Spleen (tissue), 11 donors: ENCODE results near the gene CACNA2D3. TPM values are rescaled to one million over a fixed set of nuclear protein-coding genes. Genes with fewer than 3 reads are reported as not detected.

Experiments used
- DNase-seq: peaks from one replicate; pipeline ENCODE4 v3.0.0-alpha.2; 2020
- H3K27ac ChIP-seq, 8 donors: fragments of 200-600 bp; sonication (generic) in 7 of 8; 1 replicate in 4 of 8; 2 replicates in 4 of 8; pipeline versions ENCODE4 v1.5.0 to v1.8.0; 2016 to 2021; ENCODE audit warnings: inconsistent platforms in 4 of 8, mild to moderate bottlenecking in 4 of 8, moderate library complexity in 1 of 8
- H3K27me3 ChIP-seq, 7 donors: fragments of 200-600 bp; sonication (generic) in 6 of 7; replicated peaks in 1 of 7; 1 replicate in 4 of 7; 2 replicates in 3 of 7; pipeline versions ENCODE4 v1.5.0 to v1.8.0; 2016 to 2021; ENCODE audit warnings: inconsistent platforms in 3 of 7, mild to moderate bottlenecking in 1 of 7
- H3K36me3 ChIP-seq, 6 donors: fragments of 200-600 bp; sonication (generic) in 5 of 6; 1 replicate in 4 of 6; 2 replicates in 2 of 6; pipeline versions ENCODE4 v1.5.0 to v1.8.0; 2016 to 2021; ENCODE audit warnings: inconsistent platforms in 2 of 6
- H3K4me1 ChIP-seq, 6 donors: fragments of 200-600 bp; sonication (generic) in 5 of 6; 1 replicate in 3 of 6; 2 replicates in 3 of 6; pipeline versions ENCODE4 v1.5.0 to v1.8.0; 2016 to 2021; ENCODE audit warnings: inconsistent platforms in 3 of 6
- H3K4me3 ChIP-seq, 8 donors: fragments of 200-600 bp; sonication (generic) in 7 of 8; 1 replicate in 4 of 8; 2 replicates in 4 of 8; pipeline versions ENCODE4 v1.5.0 to v1.8.0; 2016 to 2021; ENCODE audit warnings: inconsistent platforms in 4 of 8, mild to moderate bottlenecking in 4 of 8, moderate library complexity in 2 of 8
- H3K9me3 ChIP-seq, 8 donors: fragments of 200-600 bp; sonication (generic) in 7 of 8; 1 replicate in 4 of 8; 2 replicates in 4 of 8; pipeline versions ENCODE4 v1.5.0 to v1.8.0; 2016 to 2021; ENCODE audit warnings: inconsistent platforms in 4 of 8
- CTCF ChIP-seq, 11 experiments: fragments of 200-600 bp in 7 of 11; fragments of 450-650 bp in 4 of 11; sonication (generic) in 4 of 11; IDR thresholded peaks in 8 of 11; conservative IDR thresholded peaks in 3 of 11; 1 replicate in 7 of 11; 2 replicates in 4 of 11; pipeline versions ENCODE4 v1.4.0 to v1.8.0; 2016 to 2021; ENCODE audit warnings: antibody characterized with exemption in 11 of 11, inconsistent platforms in 4 of 11, mild to moderate bottlenecking in 1 of 11
- POLR2A ChIP-seq, 3 donors: fragments of 450-650 bp; IDR thresholded peaks; one replicate each; pipeline ENCODE4 v1.5.1; 2017; ENCODE audit warnings: antibody characterized with exemption in 3 of 3, mild to moderate bottlenecking in 1 of 3
- POLR2AphosphoS5 ChIP-seq, 3 donors: sonication (generic); formaldehyde crosslinking; IDR thresholded peaks; one replicate each; pipeline ENCODE4 v1.5.1; 2017; ENCODE audit warnings: antibody characterized with exemption in 3 of 3
- WGBS, 5 donors: extraction: QIAGEN DNeasy Blood & Tissue Kit in 3 of 5; methylation state at CpG; one replicate each; pipeline versions ENCODE4 v1.1.5 to v1.1.7; 2013 to 2018; 5-methylcytosine and 5-hydroxymethylcytosine counted together
- intact Hi-C: fragments of 100-400 bp; cut with DNase I; formaldehyde crosslinking; loops from one replicate; pipeline ENCODE4 v1.15.0; 2023; ENCODE audit warnings: low total_unique reads
- polyA plus RNA-seq, 3 donors: library from polyadenylated mRNA; stranded (reverse); fragments of 200-250 nt; gene quantifications; one replicate each; pipeline ENCODE4 v1.2.1, GENCODE V29; 2013
- total RNA-seq, 7 donors: library from RNA; depleted of rRNA in 3 of 7; stranded (reverse); fragments of >200 nt in 3 of 7; fragmentation: NEBNext Ultra II Directional in 4 of 7; extraction: Animal tissue kit (Norgen Biotek cat#: 25700) in 4 of 7; gene quantifications; one replicate each; pipeline versions ENCODE4 v1.1.0 to v1.2.1, GENCODE V29; 2016 to 2021
- donor health status: healthy with polysubstance abuse.
- donor health status: DM: no; HTN: no; CAD: no; lungs with moderate emphysema.
- donor health status: DM: no; HTN: no; CAD: no.
- donor health status: Bipolar disorder and iron deficiency.
- donor health status: healthy.
- donor health status: DM: no; HTN: no; CAD: no.
- donor health status: DM: yes; HTN: yes; CAD: no.

The CACNA2D3 gene
- total and polyA plus RNA-seq, 10 donors = 0.83 to 4.9 (median 2.9) TPM

- Histone ChIP-seq H3K36me3 (no peaks in the 10 kb centered on the region), H3K9me3 (no peaks in the 10 kb centered on the region), H3K4me3 (no peak overlapping the region), H3K4me1 (no peaks in the 10 kb centered on the region), H3K27me3 (peaks cover 0 to 4% (median 0%) of the 10 kb centered on the region in 7 donors), H3K27ac (no peak overlapping the region)
- 61 to 79% (median 64%) methylated on average over 3 of the region's 3 CpGs for WGBS, 5 donors
- intact Hi-C loops = no loop called here
- TF ChIP-seq POLR2AphosphoS5 (IDR thresholded peaks at IDR 0.05) (no peak), POLR2A (IDR thresholded peaks at IDR 0.05) (no peak), CTCF (IDR thresholded peaks at IDR 0.05 in 8 of 11, conservative IDR thresholded peaks at IDR 0.05 in 3 of 11) (no peak)
- no peak for DNase-seq
Observed at GRCh38 chr3:54237109-54237508, 114.8 kb downstream of the CACNA2D3 start.

- H3K4me1 ChIP-seq = no peaks in the 10 kb centered on the region
- H3K9me3 ChIP-seq = no peaks in the 10 kb centered on the region
- H3K36me3 ChIP-seq = no peaks in the 10 kb centered on the region
- H3K4me3 ChIP-seq = no peak overlapping the region
- WGBS, 5 donors = 75 to 86% (median 80%) methylated on average over 4 of the region's 4 CpGs
- intact Hi-C loops = no loop called here
- no peak for DNase-seq
- H3K27me3 ChIP-seq = peaks cover 0 to 4% (median 0%) of the 10 kb centered on the region in 7 donors
- TF ChIP-seq CTCF (IDR thresholded peaks at IDR 0.05 in 8 of 11, conservative IDR thresholded peaks at IDR 0.05 in 3 of 11) (no peak), POLR2A (IDR thresholded peaks at IDR 0.05) (no peak), POLR2AphosphoS5 (IDR thresholded peaks at IDR 0.05) (no peak)
- no peak overlapping the region for H3K27ac ChIP-seq
Observed at GRCh38 chr3:54237788-54238502, 115.6 kb downstream of the CACNA2D3 start.

- no peaks in the 10 kb centered on the region for H3K4me1 ChIP-seq
- H3K9me3 ChIP-seq = peaks cover 0 to under 1% (median 0%) of the 10 kb centered on the region in 8 donors
- no peak overlapping the region for H3K27ac ChIP-seq
- no peaks in the 10 kb centered on the region for H3K36me3 ChIP-seq
- no peak for DNase-seq
- TF ChIP-seq POLR2AphosphoS5 (IDR thresholded peaks at IDR 0.05) (no peak), CTCF (IDR thresholded peaks at IDR 0.05 in 8 of 11, conservative IDR thresholded peaks at IDR 0.05 in 3 of 11) (no peak), POLR2A (IDR thresholded peaks at IDR 0.05) (no peak)
- WGBS, 5 donors = 73 to 83% (median 80%) methylated on average over 4 of the region's 4 CpGs
- intact Hi-C loops = no loop called here
- no peak overlapping the region for H3K4me3 ChIP-seq
- H3K27me3 ChIP-seq = peaks cover 0 to 4% (median 0%) of the 10 kb centered on the region in 7 donors
Observed at GRCh38 chr3:54240309-54240708, 118.0 kb downstream of the CACNA2D3 start.

DNA sequence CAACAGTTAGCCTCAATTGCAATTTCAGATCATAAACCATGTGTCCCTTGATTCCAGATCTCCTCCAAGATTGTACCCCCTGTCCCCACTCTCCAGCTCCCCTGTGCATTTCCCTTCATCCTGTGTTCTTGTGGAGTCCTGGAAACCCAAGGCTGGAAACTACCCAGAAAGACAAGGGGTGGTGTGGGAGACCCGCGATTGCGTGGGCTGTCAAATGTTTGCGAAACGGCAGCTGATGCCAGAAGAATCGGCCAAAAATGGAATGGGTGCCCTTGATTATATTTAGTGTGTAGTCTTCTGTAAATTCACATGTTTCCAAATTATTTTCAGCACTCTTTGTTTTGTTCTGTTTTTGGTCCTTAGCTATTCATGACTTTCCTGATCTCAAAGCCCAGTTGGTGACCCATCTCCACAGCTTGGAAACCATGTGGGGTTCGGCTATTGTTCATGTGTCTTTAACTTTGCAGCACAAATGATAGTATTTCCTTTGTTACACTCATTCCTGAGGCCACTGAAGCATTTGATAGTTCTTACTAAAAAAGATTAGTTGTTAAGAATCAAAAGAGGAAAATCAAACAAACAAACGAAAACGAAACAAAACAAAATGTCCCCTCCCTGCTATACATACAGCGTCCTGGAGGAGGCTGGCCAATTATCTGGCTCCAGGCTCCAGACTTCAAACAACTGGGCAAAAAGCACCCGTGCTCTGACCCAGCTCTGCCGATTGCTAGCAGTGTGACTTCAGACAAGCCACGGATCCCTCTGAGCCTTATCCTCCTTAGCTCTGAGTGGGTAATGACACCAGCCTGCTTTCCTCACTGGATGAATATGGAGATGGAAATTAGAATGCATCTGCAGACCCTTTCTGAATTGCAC, 120.9 kb downstream of the CACNA2D3 start:
- no peak for DNase-seq
- H3K9me3 ChIP-seq = peaks cover 0 to 8% (median 0%) of the 10 kb centered on the region in 8 donors
- intact Hi-C loops = no loop called here
- H3K36me3 ChIP-seq = no peaks in the 10 kb centered on the region
- H3K4me1 ChIP-seq = no peaks in the 10 kb centered on the region
- 67 to 82% (median 78%) methylated on average over 13 of the region's 13 CpGs for WGBS, 5 donors
- peak overlapping the region in 3 of 8 donors; percentile 5 to 36 (median 22) for H3K4me3 ChIP-seq
- H3K27me3 ChIP-seq = peaks cover 0 to 4% (median 0%) of the 10 kb centered on the region in 7 donors
- H3K27ac ChIP-seq = peak overlapping the region in 5 of 8 donors; percentile 12 to 52 (median 44)
- TF ChIP-seq POLR2A (IDR thresholded peaks at IDR 0.05) (no peak), CTCF (IDR thresholded peaks at IDR 0.05 in 8 of 11, conservative IDR thresholded peaks at IDR 0.05 in 3 of 11) (peak in 1 of 11 experiments; percentile 23)
